Choroid plexus epithelial cell (primary cell): ENCODE data around the gene MAN1A1.

Experiments
- DNase-seq: peaks from one replicate; pipeline ENCODE4 v3.0.0-alpha.2; 2010; ENCODE audit warnings: low read depth
- H3K4me3 ChIP-seq: 2 replicates; pipeline ENCODE4 v1.5.1; 2011; ENCODE audit warnings: low read depth, mild to moderate bottlenecking, control low read depth, low read length, moderate library complexity
- TF ChIP-seq, protein P1 (sequence below): conservative IDR thresholded peaks from 2 replicates; pipeline ENCODE4 v1.5.1; 2011; ENCODE audit warnings: low read depth, mild to moderate bottlenecking, control low read depth, inconsistent platforms, low read length, moderate library complexity

Gene MAN1A1

DNA sequence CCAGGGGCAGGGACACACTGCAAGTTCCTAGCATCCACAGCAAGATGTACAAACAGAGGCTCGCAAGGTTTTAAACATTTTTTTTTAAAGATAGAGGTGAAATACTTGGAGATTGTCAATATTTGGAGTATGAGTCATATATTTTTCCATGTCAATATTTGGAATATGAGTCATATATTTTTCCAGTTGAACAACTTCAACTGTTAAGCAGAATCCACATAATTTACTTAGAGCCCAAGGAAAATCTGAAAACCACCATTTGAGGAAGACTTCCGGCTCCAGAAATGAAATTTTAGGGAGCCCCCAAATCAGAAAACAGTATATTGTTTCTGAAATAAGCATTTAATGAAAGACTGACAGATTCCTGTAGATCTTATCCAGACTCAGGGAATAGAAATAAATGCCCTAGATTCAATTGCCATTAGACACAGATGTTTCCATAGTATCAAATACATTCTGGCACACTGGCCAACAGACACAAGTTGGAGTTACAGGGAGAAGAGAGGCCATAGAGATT lies 219.5 kb downstream of the MAN1A1 start:
- TF ChIP-seq, protein P1, sequence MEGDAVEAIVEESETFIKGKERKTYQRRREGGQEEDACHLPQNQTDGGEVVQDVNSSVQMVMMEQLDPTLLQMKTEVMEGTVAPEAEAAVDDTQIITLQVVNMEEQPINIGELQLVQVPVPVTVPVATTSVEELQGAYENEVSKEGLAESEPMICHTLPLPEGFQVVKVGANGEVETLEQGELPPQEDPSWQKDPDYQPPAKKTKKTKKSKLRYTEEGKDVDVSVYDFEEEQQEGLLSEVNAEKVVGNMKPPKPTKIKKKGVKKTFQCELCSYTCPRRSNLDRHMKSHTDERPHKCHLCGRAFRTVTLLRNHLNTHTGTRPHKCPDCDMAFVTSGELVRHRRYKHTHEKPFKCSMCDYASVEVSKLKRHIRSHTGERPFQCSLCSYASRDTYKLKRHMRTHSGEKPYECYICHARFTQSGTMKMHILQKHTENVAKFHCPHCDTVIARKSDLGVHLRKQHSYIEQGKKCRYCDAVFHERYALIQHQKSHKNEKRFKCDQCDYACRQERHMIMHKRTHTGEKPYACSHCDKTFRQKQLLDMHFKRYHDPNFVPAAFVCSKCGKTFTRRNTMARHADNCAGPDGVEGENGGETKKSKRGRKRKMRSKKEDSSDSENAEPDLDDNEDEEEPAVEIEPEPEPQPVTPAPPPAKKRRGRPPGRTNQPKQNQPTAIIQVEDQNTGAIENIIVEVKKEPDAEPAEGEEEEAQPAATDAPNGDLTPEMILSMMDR = no peak
- DNase-seq = peak; percentile 69
- H3K4me3 ChIP-seq = no peak overlapping the region

DNA sequence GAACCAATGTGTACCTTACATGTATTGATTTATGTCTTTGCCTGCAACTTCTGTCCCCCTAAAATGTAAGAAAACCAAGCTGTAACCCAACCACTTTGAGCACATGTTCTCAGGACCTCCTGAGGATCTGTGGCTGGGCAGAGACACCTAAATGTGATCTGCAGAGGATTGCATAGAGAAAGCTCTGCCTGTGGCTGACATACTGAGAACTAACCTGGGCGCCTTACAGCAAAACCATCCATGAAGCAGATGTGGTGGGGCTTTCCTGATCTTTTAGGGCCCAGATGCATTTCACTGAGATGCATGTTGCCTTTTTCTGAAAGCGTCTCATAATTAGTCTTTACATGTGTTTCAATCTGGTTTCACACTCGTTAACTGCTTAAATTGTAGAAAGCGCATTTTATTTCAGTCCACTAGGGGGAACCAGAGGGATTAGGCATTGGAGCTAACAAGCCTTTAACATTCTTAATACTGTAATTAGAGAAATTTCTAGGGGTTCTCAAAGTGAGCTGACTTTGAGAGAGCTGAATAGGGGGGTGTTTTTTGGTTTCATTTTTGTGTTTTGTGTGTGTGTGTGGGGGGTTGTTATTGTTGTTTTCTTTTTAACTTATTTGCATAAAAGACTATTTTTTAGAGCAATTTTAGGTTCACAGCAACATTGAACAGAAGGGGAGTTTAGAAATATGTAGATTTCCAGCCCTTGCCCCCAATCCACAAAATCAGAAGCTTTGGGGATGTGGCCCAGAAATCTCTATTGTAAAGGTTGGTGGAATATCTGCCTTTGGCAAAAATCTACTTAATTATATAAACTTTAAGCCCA lies 220.2 kb downstream of the MAN1A1 start:
- peak; percentile 87 for DNase-seq
- TF ChIP-seq, protein P1 = peak; percentile 77
- H3K4me3 ChIP-seq = no peak overlapping the region

DNA sequence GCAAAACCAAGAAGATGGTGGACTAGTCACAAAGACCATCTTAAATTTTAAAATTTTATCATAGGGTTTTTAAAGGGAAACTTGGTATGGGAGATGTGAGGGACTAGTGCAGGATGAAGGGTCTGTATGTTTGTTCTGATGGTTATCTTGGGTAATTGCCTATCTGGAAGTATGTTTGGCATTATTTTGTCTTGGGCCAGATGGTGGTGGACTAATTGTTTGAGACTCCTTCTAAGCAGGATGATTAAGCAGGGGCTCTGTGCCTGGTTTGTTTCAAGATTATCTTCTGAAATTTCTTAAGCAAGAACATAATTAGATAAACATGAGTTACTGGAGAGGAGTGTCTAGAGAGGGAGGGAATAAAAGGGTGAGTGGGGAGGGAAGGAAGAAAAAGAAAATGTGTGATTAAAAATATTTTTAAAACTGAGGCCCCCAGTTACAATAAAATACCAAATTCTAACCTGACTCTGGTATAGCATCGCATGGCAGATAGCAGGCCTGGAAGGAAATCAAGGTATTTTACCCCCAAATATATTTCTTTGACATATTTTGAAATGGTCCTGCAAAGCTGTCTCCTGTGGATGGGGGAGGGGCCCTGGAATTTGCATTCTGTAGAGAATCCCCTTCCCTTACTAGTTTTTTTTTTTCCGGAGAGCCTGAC lies 221.2 kb downstream of the MAN1A1 start:
- no peak for DNase-seq
- TF ChIP-seq, protein P1 = no peak

DNA sequence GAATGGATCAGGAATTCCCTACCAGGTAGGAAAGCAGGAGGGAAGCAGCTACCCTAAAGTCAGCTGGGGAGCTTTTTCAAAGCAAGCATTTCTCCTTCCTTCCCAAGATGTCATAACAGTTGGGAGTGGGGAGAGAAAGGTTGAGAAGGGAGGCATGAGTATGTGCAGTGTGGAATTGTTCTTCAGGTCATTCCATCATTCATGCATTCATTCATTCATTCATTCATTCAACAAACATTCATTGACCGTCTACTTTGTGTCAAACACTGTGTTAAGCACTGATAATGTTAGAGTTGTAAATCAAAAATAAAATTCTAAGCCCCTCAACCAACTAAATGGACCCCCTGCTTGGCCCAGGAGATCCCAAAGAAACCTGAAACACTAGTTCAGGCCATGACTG lies 221.9 kb downstream of the MAN1A1 start:
- no peak overlapping the region for H3K4me3 ChIP-seq
- no peak for DNase-seq
- TF ChIP-seq, protein P1 = no peak

More for the DNA sequence above, 221.2 kb downstream of the MAN1A1 start:
- H3K4me3 ChIP-seq = no peak overlapping the region
